ENCODE results near the gene ECHDC3. TPM values are rescaled to one million over a fixed set of nuclear protein-coding genes. Genes with fewer than 3 reads are reported as not detected.

ECHDC3 gene
- total RNA-seq, 2 experiments from 2014 or later = not detected

DNA sequence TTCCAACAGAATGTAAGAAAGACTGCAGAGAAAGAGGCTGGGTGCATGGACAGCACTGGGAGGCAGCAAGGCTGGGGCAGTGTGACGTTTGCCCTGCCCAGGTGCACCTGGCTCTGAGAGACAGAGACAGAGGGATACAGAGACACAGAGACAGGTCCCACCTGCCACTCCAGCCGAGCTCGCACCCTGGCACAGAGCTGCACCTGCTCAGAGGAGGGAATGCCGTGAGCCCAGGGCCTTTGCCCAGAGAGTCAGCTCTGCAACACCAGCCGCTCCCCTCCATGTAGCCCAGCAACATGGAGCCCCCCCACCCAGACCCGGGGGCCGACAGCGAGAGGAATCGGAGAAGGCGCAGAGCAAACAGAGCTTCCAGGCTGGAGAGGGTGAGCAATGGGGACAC, 45.7 kb downstream of the ECHDC3 start:
- Histone ChIP-seq H2AFZ (ENCODE audit: low read length) (no peak overlapping the region), H4K20me1 (ENCODE audit: insufficient read depth, low read length) (no peaks in the 10 kb centered on the region), H3K4me2 (ENCODE audit: low read length) (no peak overlapping the region), H3K9me3 (ENCODE audit: low read length) (no peaks in the 10 kb centered on the region), H3K4me3 (ENCODE audit: low read depth, low read length, poor library complexity, severe bottlenecking) (no peak overlapping the region), H3K79me2 (ENCODE audit: insufficient read depth, low read depth, low read length) (no peaks in the 10 kb centered on the region), H3K36me3 (ENCODE audit: insufficient read depth, low read length) (no peaks in the 10 kb centered on the region), H3K4me1 (ENCODE audit: insufficient read depth, low read length, poor library complexity, severe bottlenecking) (no peaks in the 10 kb centered on the region), H3K27ac (ENCODE audit: low read depth, low read length, poor library complexity, severe bottlenecking) (no peak overlapping the region), H3K9me2 (ENCODE audit: insufficient read depth, low read length) (no peaks in the 10 kb centered on the region)
- no peak for TF ChIP-seq EZH2phosphoT487 (IDR thresholded peaks at IDR 0.05; ENCODE audit: borderline replicate concordance, low read depth, low read length)
- TF ChIP-seq, protein P1, sequence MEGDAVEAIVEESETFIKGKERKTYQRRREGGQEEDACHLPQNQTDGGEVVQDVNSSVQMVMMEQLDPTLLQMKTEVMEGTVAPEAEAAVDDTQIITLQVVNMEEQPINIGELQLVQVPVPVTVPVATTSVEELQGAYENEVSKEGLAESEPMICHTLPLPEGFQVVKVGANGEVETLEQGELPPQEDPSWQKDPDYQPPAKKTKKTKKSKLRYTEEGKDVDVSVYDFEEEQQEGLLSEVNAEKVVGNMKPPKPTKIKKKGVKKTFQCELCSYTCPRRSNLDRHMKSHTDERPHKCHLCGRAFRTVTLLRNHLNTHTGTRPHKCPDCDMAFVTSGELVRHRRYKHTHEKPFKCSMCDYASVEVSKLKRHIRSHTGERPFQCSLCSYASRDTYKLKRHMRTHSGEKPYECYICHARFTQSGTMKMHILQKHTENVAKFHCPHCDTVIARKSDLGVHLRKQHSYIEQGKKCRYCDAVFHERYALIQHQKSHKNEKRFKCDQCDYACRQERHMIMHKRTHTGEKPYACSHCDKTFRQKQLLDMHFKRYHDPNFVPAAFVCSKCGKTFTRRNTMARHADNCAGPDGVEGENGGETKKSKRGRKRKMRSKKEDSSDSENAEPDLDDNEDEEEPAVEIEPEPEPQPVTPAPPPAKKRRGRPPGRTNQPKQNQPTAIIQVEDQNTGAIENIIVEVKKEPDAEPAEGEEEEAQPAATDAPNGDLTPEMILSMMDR (conservative IDR thresholded peaks at IDR 0.05; ENCODE audit: low read length) = no peak
- DNase-seq (ENCODE audit: low spot score) = no peak
- intact Hi-C loops (cut with micrococcal nuclease; ENCODE audit: unreplicated experiment) = no loop called here
- ChIA-PET CTCF (ENCODE audit: unreplicated experiment) (no interaction called here), POLR2A (no interaction called here)
- no TSS peak for BruUV-seq (replicated peaks)

GRCh38 chr10:11789306-11789705, 47.1 kb downstream of the ECHDC3 start:
- Histone ChIP-seq H3K27ac (ENCODE audit: low read depth, low read length, poor library complexity, severe bottlenecking) (no peak overlapping the region), H2AFZ (ENCODE audit: low read length) (no peak overlapping the region), H3K4me3 (ENCODE audit: low read depth, low read length, poor library complexity, severe bottlenecking) (no peak overlapping the region), H4K20me1 (ENCODE audit: insufficient read depth, low read length) (no peaks in the 10 kb centered on the region), H3K36me3 (ENCODE audit: insufficient read depth, low read length) (no peaks in the 10 kb centered on the region), H3K4me2 (ENCODE audit: low read length) (no peak overlapping the region), H3K9me3 (ENCODE audit: low read length) (no peaks in the 10 kb centered on the region), H3K79me2 (ENCODE audit: insufficient read depth, low read depth, low read length) (no peaks in the 10 kb centered on the region), H3K4me1 (ENCODE audit: insufficient read depth, low read length, poor library complexity, severe bottlenecking) (no peaks in the 10 kb centered on the region), H3K9me2 (ENCODE audit: insufficient read depth, low read length) (no peaks in the 10 kb centered on the region)
- no peak for DNase-seq (ENCODE audit: low spot score)
- TF ChIP-seq, protein P1 (conservative IDR thresholded peaks at IDR 0.05; ENCODE audit: low read length) = no peak
- no peak for TF ChIP-seq EZH2phosphoT487 (IDR thresholded peaks at IDR 0.05; ENCODE audit: borderline replicate concordance, low read depth, low read length)
- BruUV-seq (replicated peaks) = no TSS peak
- ChIA-PET POLR2A (interaction anchor here (0.6 to 1.0 kb wide), 2 partner anchors 13 to 740 kb away, joined by 3 to 4 read pairs; no protein-coding TSS in a partner anchor), CTCF (ENCODE audit: unreplicated experiment) (no interaction called here)
- intact Hi-C loops (cut with micrococcal nuclease; ENCODE audit: unreplicated experiment) = no loop called here

GRCh38 chr10:11789956-11790355, 47.8 kb downstream of the ECHDC3 start:
- H3K9me2 ChIP-seq (ENCODE audit: insufficient read depth, low read length) = no peaks in the 10 kb centered on the region
- POLR2A ChIA-PET = no interaction called here
- no peaks in the 10 kb centered on the region for H3K79me2 ChIP-seq (ENCODE audit: insufficient read depth, low read depth, low read length)
- H3K36me3 ChIP-seq (ENCODE audit: insufficient read depth, low read length) = no peaks in the 10 kb centered on the region
- BruUV-seq (replicated peaks) = no TSS peak
- H3K4me2 ChIP-seq (ENCODE audit: low read length) = no peak overlapping the region
- intact Hi-C loops (cut with micrococcal nuclease; ENCODE audit: unreplicated experiment) = no loop called here
- no peak for DNase-seq (ENCODE audit: low spot score)
- H3K4me3 ChIP-seq (ENCODE audit: low read depth, low read length, poor library complexity, severe bottlenecking) = no peak overlapping the region
- H4K20me1 ChIP-seq (ENCODE audit: insufficient read depth, low read length) = no peaks in the 10 kb centered on the region
- no peak overlapping the region for H3K27ac ChIP-seq (ENCODE audit: low read depth, low read length, poor library complexity, severe bottlenecking)
- no peaks in the 10 kb centered on the region for H3K9me3 ChIP-seq (ENCODE audit: low read length)
- CTCF ChIA-PET (ENCODE audit: unreplicated experiment) = no interaction called here
- no peak overlapping the region for H2AFZ ChIP-seq (ENCODE audit: low read length)
- no peak for TF ChIP-seq EZH2phosphoT487 (IDR thresholded peaks at IDR 0.05; ENCODE audit: borderline replicate concordance, low read depth, low read length)
- TF ChIP-seq, protein P1 (conservative IDR thresholded peaks at IDR 0.05; ENCODE audit: low read length) = no peak
- no peaks in the 10 kb centered on the region for H3K4me1 ChIP-seq (ENCODE audit: insufficient read depth, low read length, poor library complexity, severe bottlenecking)
